Measurements from ENCODE around the gene GIMAP7.
"Not testable (repeated sequence)": the region's sequence is repeated elsewhere in the genome, so short reads cannot be mapped to it uniquely, and the experiment has no call there.

DNA sequence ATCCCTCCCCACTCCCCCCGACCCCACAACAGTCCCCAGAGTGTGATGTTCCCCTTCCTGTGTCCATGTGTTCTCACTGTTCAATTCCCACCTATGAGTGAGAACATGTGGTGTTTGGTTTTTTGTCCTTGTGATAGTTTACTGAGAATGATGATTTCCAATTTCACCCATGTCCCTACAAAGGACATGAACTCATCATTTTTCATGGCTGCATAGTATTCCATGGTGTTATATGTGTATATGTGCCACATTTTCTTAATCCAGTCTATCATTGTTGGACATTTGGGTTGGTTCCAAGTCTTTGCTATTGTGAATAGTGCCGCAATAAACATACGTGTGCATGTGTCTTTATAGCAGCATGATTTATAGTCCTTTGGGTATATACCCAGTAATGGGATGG is 21.2 kb upstream of the GIMAP7 start:
- TF ChIP-seq, protein P1, sequence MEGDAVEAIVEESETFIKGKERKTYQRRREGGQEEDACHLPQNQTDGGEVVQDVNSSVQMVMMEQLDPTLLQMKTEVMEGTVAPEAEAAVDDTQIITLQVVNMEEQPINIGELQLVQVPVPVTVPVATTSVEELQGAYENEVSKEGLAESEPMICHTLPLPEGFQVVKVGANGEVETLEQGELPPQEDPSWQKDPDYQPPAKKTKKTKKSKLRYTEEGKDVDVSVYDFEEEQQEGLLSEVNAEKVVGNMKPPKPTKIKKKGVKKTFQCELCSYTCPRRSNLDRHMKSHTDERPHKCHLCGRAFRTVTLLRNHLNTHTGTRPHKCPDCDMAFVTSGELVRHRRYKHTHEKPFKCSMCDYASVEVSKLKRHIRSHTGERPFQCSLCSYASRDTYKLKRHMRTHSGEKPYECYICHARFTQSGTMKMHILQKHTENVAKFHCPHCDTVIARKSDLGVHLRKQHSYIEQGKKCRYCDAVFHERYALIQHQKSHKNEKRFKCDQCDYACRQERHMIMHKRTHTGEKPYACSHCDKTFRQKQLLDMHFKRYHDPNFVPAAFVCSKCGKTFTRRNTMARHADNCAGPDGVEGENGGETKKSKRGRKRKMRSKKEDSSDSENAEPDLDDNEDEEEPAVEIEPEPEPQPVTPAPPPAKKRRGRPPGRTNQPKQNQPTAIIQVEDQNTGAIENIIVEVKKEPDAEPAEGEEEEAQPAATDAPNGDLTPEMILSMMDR (conservative IDR thresholded peaks at IDR 0.05) = not testable (repeated sequence)
- not testable (repeated sequence) for TF ChIP-seq ZFX (IDR thresholded peaks at IDR 0.05)

Measured in C4-2B (cell line).